ENCODE measurements around the gene VIL1.

GRCh38 chr2:218429911-218430692 lies 11.2 kb downstream of the VIL1 start:
- TF ChIP-seq POLR2A (IDR thresholded peaks at IDR 0.05; ENCODE audit: low read length) (no peak), GATA1 (IDR thresholded peaks at IDR 0.05; ENCODE audit: low read depth, low read length) (no peak)
